CD1c-positive myeloid dendritic cell (primary cell): ENCODE measurements around the gene SAMD1.

Source experiments
- DNase-seq: peaks from one replicate; pipeline ENCODE4 v3.0.0-alpha.2; 2016; ENCODE audit errors: extremely low spot score

SAMD1 gene

GRCh38 chr19:14113762-14114414 is 23.3 kb upstream of the SAMD1 start:
- DNase-seq: no peak

- no peak for DNase-seq
Observed at GRCh38 chr19:14112809-14113385, 22.3 kb upstream of the SAMD1 start.

GRCh38 chr19:14112051-14112808 is 21.7 kb upstream of the SAMD1 start:
- peak; percentile 52 for DNase-seq

GRCh38 chr19:14111486-14111885 is 20.9 kb upstream of the SAMD1 start:
- no peak for DNase-seq

DNA sequence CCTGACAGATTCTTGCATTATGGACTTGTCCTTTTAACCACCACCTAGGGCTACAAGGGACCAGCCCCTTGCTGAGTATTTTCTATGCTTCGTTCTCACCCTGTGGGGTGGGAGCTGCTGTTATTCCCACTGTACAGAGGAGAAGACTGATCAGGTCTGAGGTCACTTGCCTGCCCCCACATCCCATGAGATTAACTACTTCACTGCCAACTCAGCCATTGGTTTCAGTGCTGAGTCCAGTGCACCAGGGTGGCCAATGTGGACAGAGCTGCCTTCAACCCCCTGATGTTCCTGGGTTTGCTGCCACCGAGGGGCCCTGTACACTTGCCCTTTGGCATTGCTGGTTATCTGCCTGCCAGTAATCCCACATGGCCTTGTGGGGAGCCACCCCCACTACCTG is 20.1 kb upstream of the SAMD1 start:
- DNase-seq: no peak

GRCh38 chr19:14107581-14108461 is 17.3 kb upstream of the SAMD1 start:
- no peak for DNase-seq

DNA sequence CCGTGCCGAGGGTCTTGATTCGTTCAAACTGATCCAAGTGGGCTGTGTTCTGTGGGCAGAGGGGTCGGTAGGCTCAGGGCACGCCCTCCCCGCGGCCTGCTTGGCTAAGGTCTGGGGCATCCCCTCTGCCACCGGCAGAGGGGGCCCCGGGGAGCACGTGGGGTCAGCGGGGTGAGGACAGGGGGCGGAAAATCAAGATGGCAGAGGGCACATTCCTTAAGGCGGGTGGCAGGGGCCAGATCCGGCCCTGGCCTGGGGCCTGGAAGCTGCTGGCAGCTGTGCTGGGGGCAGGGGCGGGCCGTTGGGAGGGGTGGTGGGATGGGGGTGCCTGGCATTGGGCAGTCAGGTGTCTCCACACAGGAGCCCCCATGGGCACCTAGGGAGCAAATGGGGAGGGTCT is 16.3 kb upstream of the SAMD1 start:
- DNase-seq: no peak

- no peak for DNase-seq
Observed at GRCh38 chr19:14105680-14106079, 15.1 kb upstream of the SAMD1 start.

- no peak for DNase-seq
Observed at GRCh38 chr19:14103310-14103709, 12.8 kb upstream of the SAMD1 start.

DNA sequence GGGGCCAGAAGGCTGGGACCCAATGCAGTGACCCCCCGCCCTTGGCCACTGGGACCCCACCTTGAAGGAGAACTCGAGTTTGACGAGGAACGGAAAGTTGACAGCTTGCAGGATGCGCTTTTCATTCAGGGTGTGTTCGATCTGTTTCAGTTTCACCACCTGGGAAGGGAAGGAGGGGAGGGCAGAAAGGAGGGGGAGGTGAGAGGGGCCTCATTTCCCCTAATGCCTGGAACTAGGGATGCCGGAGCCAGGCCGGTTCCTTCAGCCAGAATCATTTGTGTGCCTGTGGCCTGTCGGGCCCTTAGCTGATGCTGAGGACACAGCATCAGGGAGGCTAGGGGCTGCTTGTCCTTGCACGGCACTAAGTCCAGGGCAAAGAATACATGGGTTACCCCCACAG is 12.2 kb upstream of the SAMD1 start:
- no peak for DNase-seq

GRCh38 chr19:14102102-14102696 is 11.6 kb upstream of the SAMD1 start:
- DNase-seq: no peak

- no peak for DNase-seq
Observed at GRCh38 chr19:14101003-14101545, 10.5 kb upstream of the SAMD1 start.

DNA sequence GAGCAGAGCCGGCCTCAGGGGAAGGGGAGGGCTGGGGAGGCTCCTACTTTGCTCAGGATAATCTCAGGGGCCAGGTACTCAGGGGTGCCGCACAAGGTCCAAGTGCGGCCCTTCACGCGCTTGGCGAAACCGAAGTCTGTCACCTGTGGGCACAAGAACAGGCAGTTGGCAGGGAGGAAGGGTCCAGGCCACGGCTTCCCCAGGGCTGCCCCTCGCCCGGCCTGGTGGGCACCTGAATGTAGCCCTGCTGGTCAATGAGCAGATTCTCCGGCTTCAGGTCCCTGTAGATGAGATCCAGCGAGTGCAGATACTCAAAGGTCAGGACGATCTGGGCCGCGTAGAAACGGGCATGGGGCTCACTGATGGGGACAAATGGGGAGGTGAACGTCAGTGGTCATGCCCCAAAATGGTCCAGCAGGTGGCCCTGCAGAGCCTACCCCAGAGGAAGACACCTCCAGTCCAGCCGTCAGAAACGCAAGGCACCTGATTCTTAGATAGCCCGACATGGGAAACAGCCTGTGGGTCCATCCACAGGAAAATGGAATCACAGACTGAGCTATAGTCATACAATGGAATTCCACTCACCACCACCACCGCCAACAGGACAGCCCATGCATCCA is 7.1 kb upstream of the SAMD1 start:
- no peak for DNase-seq

GRCh38 chr19:14096272-14096992 is 5.9 kb upstream of the SAMD1 start:
- no peak for DNase-seq

DNA sequence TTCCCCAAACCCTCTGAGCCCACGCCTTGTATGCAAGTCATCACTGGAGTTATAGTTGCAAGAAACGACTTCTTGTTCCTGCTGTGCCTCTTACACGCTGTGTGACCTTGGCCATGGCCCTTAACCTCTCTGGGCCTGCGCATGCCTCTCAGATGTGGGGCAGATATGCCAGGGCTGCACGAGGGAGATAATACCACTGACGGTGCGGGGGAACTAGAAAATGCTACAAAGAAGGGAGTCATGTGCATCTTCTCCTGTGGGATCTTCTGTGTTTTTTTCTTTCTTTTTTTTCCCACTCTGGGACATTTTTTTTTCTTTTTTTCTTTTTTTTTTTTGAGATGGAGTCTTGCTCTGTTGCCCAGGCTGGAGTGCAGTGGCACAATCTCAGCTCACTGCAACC is 4.3 kb upstream of the SAMD1 start:
- no peak for DNase-seq

DNA sequence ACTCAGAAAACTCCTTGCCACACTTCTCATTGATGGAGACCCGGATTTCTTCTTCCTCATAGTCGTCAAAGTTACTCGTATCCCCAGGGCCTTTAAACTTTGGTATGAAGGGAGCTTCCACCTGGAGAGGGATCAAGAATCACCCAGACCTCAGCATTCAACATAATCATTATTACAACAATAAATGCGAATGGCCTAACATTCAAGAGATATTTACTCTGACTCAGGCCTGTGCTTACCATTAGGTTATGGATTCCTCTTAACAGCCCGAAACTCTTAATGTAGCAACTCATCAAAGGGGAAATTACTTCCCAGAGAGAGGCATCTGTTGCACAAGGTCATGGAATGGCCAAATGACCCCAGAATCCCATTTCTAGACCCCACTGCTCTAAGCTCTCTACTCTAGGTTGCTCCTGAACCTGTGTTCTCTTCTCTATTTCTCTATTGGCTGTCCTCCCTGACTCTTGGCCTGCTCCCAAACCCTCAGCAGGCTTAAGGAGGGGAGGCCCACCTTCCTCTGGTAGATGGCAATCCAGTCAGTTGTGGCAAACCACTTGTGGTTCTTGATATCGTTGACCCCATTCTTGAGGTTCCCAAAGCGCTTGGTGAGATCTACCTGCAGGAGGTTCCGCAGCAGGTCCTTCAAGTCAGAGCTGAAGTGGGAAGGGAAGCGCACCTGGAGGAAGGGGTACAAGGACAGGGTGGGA is 2.7 kb upstream of the SAMD1 start:
- no peak for DNase-seq

DNA sequence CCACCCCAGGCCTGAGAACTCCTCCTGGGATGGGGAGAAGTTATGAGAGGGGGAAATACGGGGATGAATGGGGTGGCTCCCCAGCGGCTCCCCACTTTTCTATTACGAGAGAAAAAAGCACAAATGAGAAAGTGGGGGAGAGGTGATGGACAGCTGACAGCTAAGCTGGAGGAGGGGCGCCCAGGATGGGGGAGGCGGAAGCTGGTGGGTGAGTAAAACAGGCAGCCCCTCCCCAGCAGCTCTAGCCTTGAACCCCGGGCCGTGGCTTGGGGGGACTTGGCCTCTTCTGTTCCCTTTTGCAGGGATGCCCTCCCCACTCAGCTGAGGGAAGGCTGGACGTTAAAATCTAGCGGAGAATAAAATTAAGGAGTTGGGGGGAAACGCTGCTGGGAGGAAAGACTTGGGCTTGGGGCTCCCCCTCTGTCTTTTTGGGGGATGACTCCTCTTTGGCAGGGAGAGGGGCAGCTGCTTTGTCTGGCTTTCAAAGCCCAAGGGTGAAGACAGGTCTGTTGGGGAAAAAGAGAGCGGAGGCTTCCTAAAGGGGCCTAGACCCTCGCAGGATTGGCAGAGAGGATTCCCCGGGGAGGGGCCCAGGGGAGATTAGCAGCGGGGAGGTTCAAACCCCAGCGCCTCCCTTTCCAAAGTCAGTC is 1.4 kb upstream of the SAMD1 start:
- no peak for DNase-seq

- DNase-seq: peak; percentile 87
Observed at GRCh38 chr19:14091081-14091812, 696 bp upstream of the SAMD1 start.
